ENCODE measurements around the gene LCOR. TPM values are rescaled to one million over a fixed set of nuclear protein-coding genes. Genes with fewer than 3 reads are reported as not detected.

The LCOR gene
- total RNA-seq, 1 experiment from 2014 or later = 10.5 TPM

GRCh38 chr10:96910488-96911395, 78.6 kb downstream of the LCOR start:
- no TSS peak for BruUV-seq (replicated peaks)
- POLR2A ChIA-PET (ENCODE audit: unreplicated experiment) = no interaction called here
- Histone ChIP-seq H3K4me2 (ENCODE audit: low read length) (no peak overlapping the region), H3F3A (ENCODE audit: low read length, unreplicated experiment) (no peaks in the 10 kb centered on the region), H3K36me3 (ENCODE audit: low read depth, low read length) (no peaks in the 10 kb centered on the region), H3K4me3 (ENCODE audit: low read length) (no peak overlapping the region), H3K9me3 (ENCODE audit: low read length) (no peaks in the 10 kb centered on the region), H3K9ac (ENCODE audit: low read length) (no peak overlapping the region), H3K27me3 (ENCODE audit: low read length) (no peaks in the 10 kb centered on the region), H3K9me2 (replicated peaks; ENCODE audit: low read length) (no peaks in the 10 kb centered on the region), H2AFZ (ENCODE audit: low read length) (no peak overlapping the region), H3K79me2 (ENCODE audit: low read length) (peaks cover 16% of the 10 kb centered on the region), H3K27ac (ENCODE audit: low read length) (no peak overlapping the region), H4K20me1 (ENCODE audit: low read length) (0 out of 2 replicates have a peak, but pooled peaks cover 1% of the 10 kb centered on the region), H3K4me1 (ENCODE audit: insufficient read depth, low read length) (0 out of 2 replicates have a peak, but pooled peaks cover 6% of the 10 kb centered on the region)
- CTCF ChIA-PET = no interaction called here
- TF ChIP-seq, protein P1, sequence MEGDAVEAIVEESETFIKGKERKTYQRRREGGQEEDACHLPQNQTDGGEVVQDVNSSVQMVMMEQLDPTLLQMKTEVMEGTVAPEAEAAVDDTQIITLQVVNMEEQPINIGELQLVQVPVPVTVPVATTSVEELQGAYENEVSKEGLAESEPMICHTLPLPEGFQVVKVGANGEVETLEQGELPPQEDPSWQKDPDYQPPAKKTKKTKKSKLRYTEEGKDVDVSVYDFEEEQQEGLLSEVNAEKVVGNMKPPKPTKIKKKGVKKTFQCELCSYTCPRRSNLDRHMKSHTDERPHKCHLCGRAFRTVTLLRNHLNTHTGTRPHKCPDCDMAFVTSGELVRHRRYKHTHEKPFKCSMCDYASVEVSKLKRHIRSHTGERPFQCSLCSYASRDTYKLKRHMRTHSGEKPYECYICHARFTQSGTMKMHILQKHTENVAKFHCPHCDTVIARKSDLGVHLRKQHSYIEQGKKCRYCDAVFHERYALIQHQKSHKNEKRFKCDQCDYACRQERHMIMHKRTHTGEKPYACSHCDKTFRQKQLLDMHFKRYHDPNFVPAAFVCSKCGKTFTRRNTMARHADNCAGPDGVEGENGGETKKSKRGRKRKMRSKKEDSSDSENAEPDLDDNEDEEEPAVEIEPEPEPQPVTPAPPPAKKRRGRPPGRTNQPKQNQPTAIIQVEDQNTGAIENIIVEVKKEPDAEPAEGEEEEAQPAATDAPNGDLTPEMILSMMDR (conservative IDR thresholded peaks at IDR 0.05; ENCODE audit: low read depth, low read length) = peak; percentile 73
- TF ChIP-seq EZH2phosphoT487 (IDR thresholded peaks at IDR 0.05; ENCODE audit: borderline replicate concordance, low read length) = no peak
- ATAC-seq (no peak; the same call in 1 of the 2 replicates), DNase-seq (peak; percentile 63)
- intact Hi-C loops (cut with micrococcal nuclease) = no loop called here

DNA sequence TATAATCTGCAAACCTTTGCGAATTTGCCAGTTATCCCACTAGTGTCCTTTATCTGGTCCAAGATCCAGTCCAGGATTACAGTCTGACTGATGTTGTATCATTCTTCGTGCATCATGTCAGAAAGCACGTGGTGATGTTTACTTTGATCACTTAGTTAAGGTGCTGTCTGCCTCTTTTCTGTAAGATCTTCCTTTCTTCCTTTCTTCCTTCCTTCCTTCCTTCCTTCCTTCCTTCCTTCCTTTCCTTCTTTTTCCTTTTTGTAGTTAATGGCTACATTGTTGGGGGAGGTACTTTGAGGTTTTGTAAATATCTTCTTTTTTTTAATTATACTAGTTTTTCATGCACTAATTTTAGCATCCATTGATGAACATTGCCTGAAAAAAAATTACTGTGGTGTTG, 80.3 kb downstream of the LCOR start:
- intact Hi-C loops (cut with micrococcal nuclease) = no loop called here
- CTCF ChIA-PET = no interaction called here

More for the DNA sequence above, 80.3 kb downstream of the LCOR start:
- POLR2A ChIA-PET (ENCODE audit: unreplicated experiment) = no interaction called here
- H3K4me3 ChIP-seq (ENCODE audit: low read length) = no peak overlapping the region
- H3F3A ChIP-seq (ENCODE audit: low read length, unreplicated experiment) = no peaks in the 10 kb centered on the region
- H3K9me3 ChIP-seq (ENCODE audit: low read length) = no peaks in the 10 kb centered on the region
- no peaks in the 10 kb centered on the region for H3K79me2 ChIP-seq (ENCODE audit: low read length)
- TF ChIP-seq EZH2 (IDR thresholded peaks at IDR 0.05; ENCODE audit: low read length, unreplicated experiment) (no peak), EZH2phosphoT487 (IDR thresholded peaks at IDR 0.05; ENCODE audit: borderline replicate concordance, low read length) (no peak)
- TF ChIP-seq, protein P1 (conservative IDR thresholded peaks at IDR 0.05; ENCODE audit: low read depth, low read length) = no peak
- DNase-seq (no peak), ATAC-seq (no peak)
- no peaks in the 10 kb centered on the region for H3K27me3 ChIP-seq (ENCODE audit: low read length)
- no peak overlapping the region for H3K9ac ChIP-seq (ENCODE audit: low read length)
- no peak overlapping the region for H3K4me2 ChIP-seq (ENCODE audit: low read length)
- no peaks in the 10 kb centered on the region for H4K20me1 ChIP-seq (ENCODE audit: low read length)
- no TSS peak for BruUV-seq (replicated peaks)
- H3K36me3 ChIP-seq (ENCODE audit: low read depth, low read length) = no peaks in the 10 kb centered on the region
- no peak overlapping the region for H2AFZ ChIP-seq (ENCODE audit: low read length)
- no peak overlapping the region for H3K27ac ChIP-seq (ENCODE audit: low read length)
- H3K9me2 ChIP-seq (replicated peaks; ENCODE audit: low read length) = no peaks in the 10 kb centered on the region
- 0 out of 2 replicates have a peak, but pooled peaks cover 6% of the 10 kb centered on the region for H3K4me1 ChIP-seq (ENCODE audit: insufficient read depth, low read length)

Data from PC-3 (cell line).